Neural cell (in vitro differentiated cells): ENCODE results near the gene DPP6. TPM values are rescaled to one million over a fixed set of nuclear protein-coding genes. Genes with fewer than 3 reads are reported as not detected.

Experiments used
- H2AFZ ChIP-seq: fragments of 200-600, 300-800 bp; sonication (generic), shearing (Covaris generic); 2 replicates; pipeline ENCODE4 v1.6.0; 2014; ENCODE audit warnings: low read depth, mild to moderate bottlenecking, antibody characterized with exemption, low read length, moderate library complexity
- H3F3A ChIP-seq: fragments of 200-600 bp; shearing (Covaris generic); 2 replicates; pipeline ENCODE4 v1.6.1; 2016; ENCODE audit warnings: mild to moderate bottlenecking, moderate library complexity, mixed read lengths, antibody characterized with exemption, low read length; ENCODE audit not compliant: insufficient read depth, poor library complexity, severe bottlenecking
- H3K27ac ChIP-seq: fragments of 200-600, 300-800 bp; sonication (generic), shearing (Covaris generic); 2 replicates; pipeline ENCODE4 v1.5.1; 2014; ENCODE audit warnings: mild to moderate bottlenecking, low read length, moderate library complexity
- H3K27me3 ChIP-seq: fragments of 300-800, 200-600 bp; sonication (generic), shearing (Covaris generic); 2 replicates; pipeline ENCODE4 v1.6.0; 2014; ENCODE audit warnings: mild to moderate bottlenecking, low read depth, low read length, moderate library complexity; ENCODE audit not compliant: insufficient read depth
- H3K36me3 ChIP-seq: fragments of 300-800, 200-600 bp; sonication (generic), shearing (Covaris generic); 2 replicates; pipeline ENCODE4 v1.5.1; 2014; ENCODE audit warnings: mild to moderate bottlenecking, antibody characterized with exemption, low read length, moderate library complexity; ENCODE audit not compliant: insufficient read depth
- H3K4me2 ChIP-seq: fragments of 300-800, 200-600 bp; sonication (generic), shearing (Covaris generic); 2 replicates; pipeline ENCODE4 v1.6.0; 2014; ENCODE audit warnings: mild to moderate bottlenecking, low read length
- H3K4me3 ChIP-seq: fragments of 300-800, 200-600 bp; sonication (generic), shearing (Covaris generic); 2 replicates; pipeline ENCODE4 v1.5.1; 2014; ENCODE audit warnings: mild to moderate bottlenecking, low read length, moderate library complexity
- H3K79me2 ChIP-seq: fragments of 200-600 bp; shearing (Covaris generic); replicated peaks from 2 replicates; pipeline ENCODE4 v1.6.0; 2014; ENCODE audit warnings: mild to moderate bottlenecking, low read length, moderate library complexity; ENCODE audit not compliant: insufficient read depth
- H3K9ac ChIP-seq: fragments of 300-800, 200-600 bp; sonication (generic), shearing (Covaris generic); 2 replicates; pipeline ENCODE4 v1.6.1; 2016; ENCODE audit warnings: mild to moderate bottlenecking, low read length, mixed read lengths
- H3K9me2 ChIP-seq: fragments of 200-600 bp; shearing (Covaris generic); 2 replicates; pipeline ENCODE4 v1.6.1; 2016; ENCODE audit warnings: mild to moderate bottlenecking, low read length, mixed read lengths; ENCODE audit not compliant: insufficient read depth
- H3K9me3 ChIP-seq: fragments of 200-600, 300-800 bp; sonication (generic), shearing (Covaris generic); 2 replicates; pipeline ENCODE4 v1.6.1; 2016; ENCODE audit warnings: mild to moderate bottlenecking, mixed run types, low read length, moderate library complexity, mixed read lengths
- H4K20me1 ChIP-seq: fragments of 200-600 bp; shearing (Covaris generic); 2 replicates; pipeline ENCODE4 v1.6.1; 2016; ENCODE audit warnings: mild to moderate bottlenecking, mixed run types; ENCODE audit not compliant: insufficient read depth
- EP300 ChIP-seq: fragments of 450-650 bp; conservative IDR thresholded peaks from 2 replicates; pipeline ENCODE4 v1.6.1; 2014; ENCODE audit warnings: antibody characterized with exemption, mild to moderate bottlenecking, moderate library complexity; ENCODE audit not compliant: poor library complexity, severe bottlenecking
- EZH2 ChIP-seq: fragments of 200-600, 300-800 bp; shearing (Covaris generic), sonication (generic); IDR thresholded peaks from 2 replicates; pipeline ENCODE4 v1.6.1; 2014; ENCODE audit warnings: antibody characterized with exemption, low read length, borderline replicate concordance, mild to moderate bottlenecking; ENCODE audit not compliant: insufficient read depth, poor library complexity, severe bottlenecking
- MXI1 ChIP-seq: fragments of 450-650 bp; conservative IDR thresholded peaks from 2 replicates; pipeline ENCODE4 v1.6.1; 2014; ENCODE audit warnings: antibody characterized with exemption, mild to moderate bottlenecking; ENCODE audit not compliant: poor library complexity, severe bottlenecking
- POLR2AphosphoS5 ChIP-seq: IDR thresholded peaks from 2 replicates; pipeline ENCODE4 v1.6.1; 2012
- RAD21 ChIP-seq: fragments of 450-650 bp; conservative IDR thresholded peaks from 2 replicates; pipeline ENCODE4 v1.6.1; 2014; ENCODE audit warnings: antibody characterized with exemption, mild to moderate bottlenecking, moderate library complexity
- SMC3 ChIP-seq: fragments of 450-650 bp; conservative IDR thresholded peaks from 2 replicates; pipeline ENCODE4 v1.6.1; 2014; ENCODE audit warnings: antibody characterized with exemption, mild to moderate bottlenecking, moderate library complexity; ENCODE audit not compliant: poor library complexity
- TAF1 ChIP-seq: IDR thresholded peaks from 2 replicates; pipeline ENCODE4 v1.6.1; 2012; ENCODE audit warnings: low read depth
- polyA plus RNA-seq: library from polyadenylated mRNA; depleted of rRNA; stranded (reverse); fragments of >200 nt; gene quantifications from 2 replicates; pipeline ENCODE4 v1.2.3, GENCODE V29; 2014
- TF ChIP-seq, protein P1 (sequence below): fragments of 450-650 bp; IDR thresholded peaks from 2 replicates; pipeline ENCODE4 v1.5.1; 2014; ENCODE audit warnings: antibody characterized with exemption, mild to moderate bottlenecking, moderate library complexity; ENCODE audit not compliant: poor library complexity, severe bottlenecking
- TF ChIP-seq, protein P2 (sequence below): IDR thresholded peaks from 2 replicates; pipeline ENCODE4 v1.6.1; 2012; ENCODE audit warnings: borderline replicate concordance

Gene DPP6
- polyA plus RNA-seq, 1 donor from 2014 or later = 20.4 TPM

DNA sequence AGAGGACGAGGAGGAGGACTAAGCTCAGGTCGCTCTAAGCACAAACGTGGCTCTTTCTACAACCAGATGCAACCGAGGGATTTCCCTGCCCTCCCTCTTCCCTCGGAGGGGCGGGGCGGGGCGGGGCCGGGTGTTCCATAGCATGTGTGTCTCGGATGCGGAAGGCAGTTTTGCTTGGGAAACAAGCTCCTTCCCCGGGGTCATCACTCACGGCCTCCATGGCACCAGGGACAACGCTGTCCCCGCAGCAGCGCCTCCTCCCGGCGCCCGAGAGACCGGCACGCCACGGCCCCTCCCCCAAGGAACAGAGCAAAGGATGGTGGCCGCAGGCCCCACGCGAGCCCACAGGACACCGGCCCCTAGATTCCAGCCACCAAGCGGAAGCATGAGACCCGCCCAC, 840.3 kb downstream of the DPP6 start:
- Histone ChIP-seq H3K27ac (no peak overlapping the region), H3K79me2 (no peaks in the 10 kb centered on the region), H3K4me2 (no peak overlapping the region), H3K9me2 (no peaks in the 10 kb centered on the region), H3K9me3 (no peaks in the 10 kb centered on the region), H3K27me3 (no peaks in the 10 kb centered on the region), H3K36me3 (peaks cover 3% of the 10 kb centered on the region), H4K20me1 (no peaks in the 10 kb centered on the region), H2AFZ (no peak overlapping the region), H3K4me3 (no peak overlapping the region), H3F3A (no peaks in the 10 kb centered on the region), H3K9ac (no peak overlapping the region)
- TF ChIP-seq, protein P1, sequence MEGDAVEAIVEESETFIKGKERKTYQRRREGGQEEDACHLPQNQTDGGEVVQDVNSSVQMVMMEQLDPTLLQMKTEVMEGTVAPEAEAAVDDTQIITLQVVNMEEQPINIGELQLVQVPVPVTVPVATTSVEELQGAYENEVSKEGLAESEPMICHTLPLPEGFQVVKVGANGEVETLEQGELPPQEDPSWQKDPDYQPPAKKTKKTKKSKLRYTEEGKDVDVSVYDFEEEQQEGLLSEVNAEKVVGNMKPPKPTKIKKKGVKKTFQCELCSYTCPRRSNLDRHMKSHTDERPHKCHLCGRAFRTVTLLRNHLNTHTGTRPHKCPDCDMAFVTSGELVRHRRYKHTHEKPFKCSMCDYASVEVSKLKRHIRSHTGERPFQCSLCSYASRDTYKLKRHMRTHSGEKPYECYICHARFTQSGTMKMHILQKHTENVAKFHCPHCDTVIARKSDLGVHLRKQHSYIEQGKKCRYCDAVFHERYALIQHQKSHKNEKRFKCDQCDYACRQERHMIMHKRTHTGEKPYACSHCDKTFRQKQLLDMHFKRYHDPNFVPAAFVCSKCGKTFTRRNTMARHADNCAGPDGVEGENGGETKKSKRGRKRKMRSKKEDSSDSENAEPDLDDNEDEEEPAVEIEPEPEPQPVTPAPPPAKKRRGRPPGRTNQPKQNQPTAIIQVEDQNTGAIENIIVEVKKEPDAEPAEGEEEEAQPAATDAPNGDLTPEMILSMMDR = no peak
- no peak for TF ChIP-seq EZH2
- TF ChIP-seq EP300 = no peak
- TF ChIP-seq, protein P2, sequence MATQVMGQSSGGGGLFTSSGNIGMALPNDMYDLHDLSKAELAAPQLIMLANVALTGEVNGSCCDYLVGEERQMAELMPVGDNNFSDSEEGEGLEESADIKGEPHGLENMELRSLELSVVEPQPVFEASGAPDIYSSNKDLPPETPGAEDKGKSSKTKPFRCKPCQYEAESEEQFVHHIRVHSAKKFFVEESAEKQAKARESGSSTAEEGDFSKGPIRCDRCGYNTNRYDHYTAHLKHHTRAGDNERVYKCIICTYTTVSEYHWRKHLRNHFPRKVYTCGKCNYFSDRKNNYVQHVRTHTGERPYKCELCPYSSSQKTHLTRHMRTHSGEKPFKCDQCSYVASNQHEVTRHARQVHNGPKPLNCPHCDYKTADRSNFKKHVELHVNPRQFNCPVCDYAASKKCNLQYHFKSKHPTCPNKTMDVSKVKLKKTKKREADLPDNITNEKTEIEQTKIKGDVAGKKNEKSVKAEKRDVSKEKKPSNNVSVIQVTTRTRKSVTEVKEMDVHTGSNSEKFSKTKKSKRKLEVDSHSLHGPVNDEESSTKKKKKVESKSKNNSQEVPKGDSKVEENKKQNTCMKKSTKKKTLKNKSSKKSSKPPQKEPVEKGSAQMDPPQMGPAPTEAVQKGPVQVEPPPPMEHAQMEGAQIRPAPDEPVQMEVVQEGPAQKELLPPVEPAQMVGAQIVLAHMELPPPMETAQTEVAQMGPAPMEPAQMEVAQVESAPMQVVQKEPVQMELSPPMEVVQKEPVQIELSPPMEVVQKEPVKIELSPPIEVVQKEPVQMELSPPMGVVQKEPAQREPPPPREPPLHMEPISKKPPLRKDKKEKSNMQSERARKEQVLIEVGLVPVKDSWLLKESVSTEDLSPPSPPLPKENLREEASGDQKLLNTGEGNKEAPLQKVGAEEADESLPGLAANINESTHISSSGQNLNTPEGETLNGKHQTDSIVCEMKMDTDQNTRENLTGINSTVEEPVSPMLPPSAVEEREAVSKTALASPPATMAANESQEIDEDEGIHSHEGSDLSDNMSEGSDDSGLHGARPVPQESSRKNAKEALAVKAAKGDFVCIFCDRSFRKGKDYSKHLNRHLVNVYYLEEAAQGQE = no peak
- TF ChIP-seq POLR2AphosphoS5 = no peak
- no peak for TF ChIP-seq SMC3
- TF ChIP-seq TAF1 = no peak
- TF ChIP-seq MXI1 = no peak
- no peak for TF ChIP-seq RAD21

DNA sequence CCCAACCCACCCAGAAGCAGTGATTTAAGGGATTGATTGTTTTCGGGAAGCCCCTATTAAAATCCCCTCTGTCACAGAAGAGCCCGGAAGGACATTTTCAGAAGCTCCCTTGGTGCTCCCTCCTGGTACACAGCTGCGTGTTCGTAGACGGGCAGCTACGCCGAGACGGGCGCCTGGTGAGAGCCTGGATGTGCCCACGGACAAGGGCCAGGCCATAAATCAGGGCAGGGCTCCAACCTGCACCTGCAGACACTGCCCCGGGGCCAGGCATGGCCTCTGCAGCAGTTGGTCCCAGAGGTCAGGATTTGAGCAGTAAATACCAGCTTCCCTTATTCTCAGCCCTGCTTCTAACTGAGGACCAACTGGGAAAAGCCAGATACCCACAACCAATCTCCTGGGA, 843.9 kb downstream of the DPP6 start:
- Histone ChIP-seq H3K4me2 (no peak overlapping the region), H3K79me2 (no peaks in the 10 kb centered on the region), H3K9me2 (no peaks in the 10 kb centered on the region), H3K27me3 (no peaks in the 10 kb centered on the region), H3K27ac (no peak overlapping the region), H3K36me3 (no peaks in the 10 kb centered on the region), H3K9ac (no peak overlapping the region), H3K9me3 (no peaks in the 10 kb centered on the region), H4K20me1 (no peaks in the 10 kb centered on the region), H3F3A (no peaks in the 10 kb centered on the region), H2AFZ (no peak overlapping the region), H3K4me3 (no peak overlapping the region)
- TF ChIP-seq MXI1 (no peak), RAD21 (no peak), POLR2AphosphoS5 (no peak), EP300 (no peak), SMC3 (no peak), EZH2 (no peak), TAF1 (no peak)
- TF ChIP-seq, protein P2 = no peak
- TF ChIP-seq, protein P1 = no peak
